ENCODE measurements around the gene TTLL13. TPM values are rescaled to one million over a fixed set of nuclear protein-coding genes. Genes with fewer than 3 reads are reported as not detected.
A peak's percentile ranks its signal among the peaks of the same experiment; 100 is the strongest.

TTLL13 gene
- total RNA-seq, 3 donors from 2014 or later (not counting 1 experiment from before 2014, with no cell fraction given): 0.18 to 2.2 (median 1.2) TPM

DNA sequence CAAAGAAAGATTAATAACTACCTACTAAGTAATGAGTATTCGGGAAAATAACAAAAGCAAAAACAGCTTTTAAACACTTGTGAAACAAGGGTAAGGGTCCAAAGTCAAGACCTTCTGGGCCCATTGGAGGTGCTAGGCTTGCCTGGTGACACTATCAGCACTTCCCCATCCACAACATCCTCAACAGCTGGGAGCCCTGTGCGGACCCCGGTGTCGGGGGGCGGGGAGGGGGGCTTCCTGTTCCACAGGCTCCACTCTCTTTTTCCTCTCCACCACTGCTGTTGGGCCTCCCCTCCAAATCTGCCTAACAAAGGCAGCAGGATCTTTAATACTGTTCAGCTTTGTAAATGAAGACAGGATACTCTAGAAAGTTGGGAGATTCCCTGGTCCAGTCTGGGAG, 37.7 kb downstream of the TTLL13 start:
- no peaks in the 10 kb centered on the region for H3K36me3 Mint-ChIP-seq
- H3K4me3 Mint-ChIP-seq: no peak overlapping the region
- H3K4me1 Mint-ChIP-seq: no peaks in the 10 kb centered on the region
- Histone ChIP-seq H3K36me3 (ENCODE audit: control insufficient read depth, insufficient read depth, low read length) (no peaks in the 10 kb centered on the region), H3K27ac (ENCODE audit: low read length) (no peak overlapping the region), H3K9me3 (ENCODE audit: control insufficient read depth, insufficient read depth, low read length) (no peaks in the 10 kb centered on the region), H3K27me3 (ENCODE audit: control insufficient read depth, insufficient read depth, low read length) (no peaks in the 10 kb centered on the region), H3K4me1 (ENCODE audit: control insufficient read depth, insufficient read depth, low read length) (no peaks in the 10 kb centered on the region), H3K4me3 (ENCODE audit: low read length) (no peak overlapping the region)
- intact Hi-C loops (cut with micrococcal nuclease): loop anchor here (5.0 kb wide), 1 partner anchor 145 kb away; no protein-coding TSS in a partner anchor
- 14% methylated on average over 1 of the region's 5 CpGs for WGBS (ENCODE audit: insufficient coverage)
- H3K27me3 Mint-ChIP-seq (ENCODE audit: low read depth in 2 of 2): no peaks in the 10 kb centered on the region
- ATAC-seq: no peak
- no peak for DNase-seq
- H3K9me3 Mint-ChIP-seq: no peaks in the 10 kb centered on the region
- TF ChIP-seq, protein P1, sequence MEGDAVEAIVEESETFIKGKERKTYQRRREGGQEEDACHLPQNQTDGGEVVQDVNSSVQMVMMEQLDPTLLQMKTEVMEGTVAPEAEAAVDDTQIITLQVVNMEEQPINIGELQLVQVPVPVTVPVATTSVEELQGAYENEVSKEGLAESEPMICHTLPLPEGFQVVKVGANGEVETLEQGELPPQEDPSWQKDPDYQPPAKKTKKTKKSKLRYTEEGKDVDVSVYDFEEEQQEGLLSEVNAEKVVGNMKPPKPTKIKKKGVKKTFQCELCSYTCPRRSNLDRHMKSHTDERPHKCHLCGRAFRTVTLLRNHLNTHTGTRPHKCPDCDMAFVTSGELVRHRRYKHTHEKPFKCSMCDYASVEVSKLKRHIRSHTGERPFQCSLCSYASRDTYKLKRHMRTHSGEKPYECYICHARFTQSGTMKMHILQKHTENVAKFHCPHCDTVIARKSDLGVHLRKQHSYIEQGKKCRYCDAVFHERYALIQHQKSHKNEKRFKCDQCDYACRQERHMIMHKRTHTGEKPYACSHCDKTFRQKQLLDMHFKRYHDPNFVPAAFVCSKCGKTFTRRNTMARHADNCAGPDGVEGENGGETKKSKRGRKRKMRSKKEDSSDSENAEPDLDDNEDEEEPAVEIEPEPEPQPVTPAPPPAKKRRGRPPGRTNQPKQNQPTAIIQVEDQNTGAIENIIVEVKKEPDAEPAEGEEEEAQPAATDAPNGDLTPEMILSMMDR (IDR thresholded peaks at IDR 0.05): no peak
- H3K27ac Mint-ChIP-seq: no peak overlapping the region

GRCh38 chr15:90287946-90288345, 38.6 kb downstream of the TTLL13 start:
- H3K36me3 Mint-ChIP-seq: no peaks in the 10 kb centered on the region
- Histone ChIP-seq H3K27ac (ENCODE audit: low read length) (no peak overlapping the region), H3K36me3 (ENCODE audit: control insufficient read depth, insufficient read depth, low read length) (no peaks in the 10 kb centered on the region), H3K9me3 (ENCODE audit: control insufficient read depth, insufficient read depth, low read length) (no peaks in the 10 kb centered on the region), H3K27me3 (ENCODE audit: control insufficient read depth, insufficient read depth, low read length) (no peaks in the 10 kb centered on the region), H3K4me1 (ENCODE audit: control insufficient read depth, insufficient read depth, low read length) (no peaks in the 10 kb centered on the region), H3K4me3 (ENCODE audit: low read length) (no peak overlapping the region)
- H3K27ac Mint-ChIP-seq: no peak overlapping the region
- no peak overlapping the region for H3K4me3 Mint-ChIP-seq
- WGBS (ENCODE audit: insufficient coverage): 69% methylated on average over 5 of the region's 6 CpGs
- no peaks in the 10 kb centered on the region for H3K4me1 Mint-ChIP-seq
- DNase-seq (no peak), ATAC-seq (no peak)
- TF ChIP-seq, protein P1 (IDR thresholded peaks at IDR 0.05): no peak
- intact Hi-C loops (cut with micrococcal nuclease): loop anchor here (5.0 kb wide), 1 partner anchor 146 kb away; no protein-coding TSS in a partner anchor
- H3K9me3 Mint-ChIP-seq: no peaks in the 10 kb centered on the region
- H3K27me3 Mint-ChIP-seq (ENCODE audit: low read depth in 2 of 2): no peaks in the 10 kb centered on the region

GRCh38 chr15:90291679-90292356, 42.5 kb downstream of the TTLL13 start:
- 71% methylated on average over 14 of the region's 16 CpGs for WGBS (ENCODE audit: insufficient coverage)
- intact Hi-C loops (cut with micrococcal nuclease): no loop called here
- Mint-ChIP-seq H3K9me3 (no peaks in the 10 kb centered on the region), H3K27me3 (ENCODE audit: low read depth in 2 of 2) (peaks cover 0 to 6% of the 10 kb centered on the region in 2 donors), H3K4me1 (peaks cover 6 to 7% of the 10 kb centered on the region in 2 donors), H3K4me3 (no peak overlapping the region), H3K36me3 (no peaks in the 10 kb centered on the region), H3K27ac (no peak overlapping the region)
- H3K27ac ChIP-seq (ENCODE audit: low read length): no peak overlapping the region
- TF ChIP-seq, protein P1 (IDR thresholded peaks at IDR 0.05): no peak
- peaks cover 4% of the 10 kb centered on the region for H3K4me1 ChIP-seq (ENCODE audit: control insufficient read depth, insufficient read depth, low read length)
- ATAC-seq (no peak), DNase-seq (peak in 1 of 2 donors; percentile 25)
- no peaks in the 10 kb centered on the region for H3K27me3 ChIP-seq (ENCODE audit: control insufficient read depth, insufficient read depth, low read length)
- H3K36me3 ChIP-seq (ENCODE audit: control insufficient read depth, insufficient read depth, low read length): no peaks in the 10 kb centered on the region
- no peak overlapping the region for H3K4me3 ChIP-seq (ENCODE audit: low read length)
- H3K9me3 ChIP-seq (ENCODE audit: control insufficient read depth, insufficient read depth, low read length): no peaks in the 10 kb centered on the region
